GM21367 (cell line): ENCODE data around the gene ABI3.

ENCODE experiments used
- ATAC-seq: cut with Tn5 transposase; IDR thresholded peaks from one replicate; pipeline ENCODE4 v1.9.1; 2021; ENCODE audit not compliant: unreplicated experiment

Gene ABI3

DNA sequence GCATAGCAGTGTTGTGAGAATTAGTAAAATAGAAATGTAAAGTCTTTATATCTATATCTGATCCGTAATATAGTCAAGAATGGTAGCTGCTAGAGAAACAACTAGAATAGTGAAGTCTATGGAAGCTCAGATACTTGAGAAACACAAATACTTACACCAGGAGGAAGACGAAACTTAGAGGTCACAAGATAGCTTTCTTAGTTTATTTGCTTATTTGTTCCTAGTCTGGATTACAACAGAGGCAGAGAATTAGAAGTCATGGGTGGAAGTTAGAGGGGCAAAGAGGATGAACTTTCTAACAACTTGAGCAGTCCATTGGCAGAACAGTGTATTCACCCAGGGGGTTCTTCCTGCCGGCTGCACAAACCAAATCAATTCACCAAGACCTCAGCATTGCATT, 14.0 kb upstream of the ABI3 start:
- ATAC-seq, result no peak

DNA sequence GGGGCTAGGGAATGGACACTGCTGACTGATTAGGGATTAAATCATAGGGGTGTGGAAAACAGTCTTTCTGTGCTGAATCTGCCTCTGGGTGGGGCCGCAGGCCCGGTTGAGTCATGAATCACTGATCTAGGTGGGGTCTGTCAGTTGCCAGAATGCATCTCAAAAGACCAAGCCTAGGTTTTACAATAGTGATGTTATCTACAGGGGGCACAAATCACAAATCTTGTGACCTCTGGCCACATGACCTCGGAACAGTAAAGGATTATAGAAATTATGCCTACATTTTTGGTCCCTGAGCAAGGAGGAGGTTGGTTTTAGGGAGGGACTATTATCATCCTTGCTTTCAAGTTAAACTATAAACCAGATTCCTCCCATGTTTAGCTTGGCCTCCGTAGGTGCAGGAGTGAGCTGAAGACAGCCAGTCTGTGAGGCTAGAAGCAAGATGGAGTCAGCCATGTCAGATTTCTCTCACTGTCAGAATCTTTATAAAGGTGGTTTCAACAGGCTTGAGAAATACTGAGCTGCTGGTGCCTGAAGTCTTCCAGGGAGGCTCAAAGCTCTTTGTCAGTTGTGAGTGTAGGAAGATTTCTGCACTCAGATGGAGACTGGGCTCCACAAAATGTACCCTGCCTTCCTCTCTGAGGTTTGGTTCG, 13.0 kb upstream of the ABI3 start:
- ATAC-seq, result no peak

DNA sequence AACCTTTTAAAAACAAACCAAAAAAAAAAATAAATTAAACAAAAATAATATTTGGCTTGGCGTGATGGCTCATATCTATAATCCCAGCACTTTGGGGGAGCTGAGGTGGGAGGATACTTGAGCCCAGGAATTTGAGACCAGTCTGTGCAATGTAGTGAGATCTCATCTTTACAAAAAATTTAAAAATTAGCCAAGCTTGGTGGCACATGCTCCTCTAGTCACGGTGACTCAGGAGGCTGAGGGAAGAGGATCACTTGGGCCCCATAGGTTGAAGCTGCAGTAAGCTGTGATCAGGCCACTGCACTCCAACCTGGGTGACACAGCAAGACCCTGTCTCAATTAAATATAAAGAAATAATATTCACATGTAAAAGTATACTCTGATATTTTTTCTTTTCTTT, 12.3 kb upstream of the ABI3 start:
- ATAC-seq, result no peak

DNA sequence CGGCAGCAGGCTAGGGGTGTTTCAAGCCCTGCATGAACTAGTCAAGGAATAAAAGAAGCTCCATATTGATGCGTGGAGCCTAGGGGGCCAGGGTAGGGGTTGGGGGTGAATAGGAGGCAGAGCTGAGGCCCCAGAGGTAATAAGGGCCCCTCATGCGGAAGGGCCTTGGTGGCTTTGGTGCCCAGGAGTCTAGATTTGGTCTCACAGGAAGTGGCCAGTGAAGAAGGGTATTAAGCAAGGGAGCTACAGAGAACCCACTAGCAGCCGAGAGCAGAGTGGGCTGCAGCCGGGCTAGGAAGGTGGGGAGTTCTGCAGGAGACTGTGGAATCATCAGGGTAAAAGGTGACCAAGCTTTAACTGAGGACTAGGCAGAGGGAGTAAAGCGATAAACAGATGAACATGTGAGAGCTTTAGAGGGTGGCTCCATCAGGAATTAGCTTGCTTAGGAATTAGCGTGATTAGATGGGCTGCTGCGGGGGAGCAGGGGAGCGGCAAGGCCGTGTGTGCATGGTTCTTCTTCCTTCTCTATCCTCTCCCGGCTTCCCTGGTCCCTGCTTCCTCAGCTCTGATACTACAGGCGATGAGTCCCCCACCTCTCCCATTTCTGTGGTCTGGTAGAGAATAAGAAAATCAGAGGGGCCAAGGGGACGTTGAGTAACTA, 10.0 kb upstream of the ABI3 start:
- no peak for ATAC-seq

DNA sequence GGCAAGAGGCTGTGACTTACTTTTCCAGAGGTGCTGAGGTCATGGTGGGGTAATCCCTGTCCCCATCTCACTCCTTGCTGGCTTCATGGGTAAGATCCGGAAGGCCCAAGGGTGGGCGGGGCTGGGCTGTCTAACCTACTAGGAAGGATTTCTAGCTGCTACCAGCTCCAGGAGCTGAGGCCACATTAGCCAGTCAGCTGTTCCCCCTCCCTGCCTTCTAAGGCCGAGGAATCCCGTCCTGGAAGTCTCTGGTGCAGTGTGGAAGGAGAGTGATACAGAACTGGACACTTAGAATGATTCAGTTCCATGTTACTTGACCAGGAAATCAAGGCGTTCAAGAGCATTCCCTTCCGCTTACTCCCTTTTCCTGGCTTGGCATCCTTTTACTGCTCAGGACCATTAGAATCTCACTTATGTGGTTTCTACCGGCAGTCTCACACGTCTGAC, 9.0 kb upstream of the ABI3 start:
- ATAC-seq, result no peak

DNA sequence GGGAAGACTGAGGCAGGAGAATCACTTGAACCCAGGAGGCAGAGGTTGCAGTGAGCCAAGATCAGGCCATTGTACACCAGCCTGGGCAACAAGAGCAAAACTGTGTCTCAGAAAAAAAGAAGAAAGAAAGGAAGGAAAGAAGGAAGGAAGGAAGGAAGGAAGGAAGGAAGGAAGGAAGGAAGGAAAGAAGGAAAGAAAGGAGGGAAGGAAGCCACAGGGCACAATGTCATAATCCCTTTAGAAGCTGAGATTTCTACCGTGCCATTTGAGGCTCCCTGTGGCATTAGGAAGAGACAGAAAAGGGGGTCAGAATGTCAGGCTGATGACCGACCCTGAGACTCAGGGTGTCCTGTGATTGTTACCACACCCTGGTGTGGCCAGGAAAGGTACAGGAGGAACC, 6.7 kb upstream of the ABI3 start:
- no peak for ATAC-seq

DNA sequence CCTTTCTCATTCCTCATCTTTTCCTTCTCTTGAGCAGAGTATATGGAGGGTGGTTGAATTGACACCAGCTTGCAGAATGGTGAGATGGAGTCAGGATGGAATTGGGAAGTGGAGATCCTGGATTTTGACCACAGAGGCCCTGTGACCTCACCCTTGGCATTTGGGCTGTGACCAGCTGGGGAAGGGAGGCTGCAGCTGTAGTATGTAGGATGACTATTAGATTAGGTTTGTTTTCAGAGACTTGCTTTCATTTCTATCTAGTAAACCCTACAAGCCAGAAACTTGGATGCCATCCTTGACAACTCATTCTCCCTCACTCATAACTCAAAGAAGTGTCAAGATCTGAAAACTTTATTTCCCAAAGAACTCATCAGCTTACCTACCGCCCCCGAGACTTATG, 6.0 kb upstream of the ABI3 start:
- ATAC-seq, result no peak

DNA sequence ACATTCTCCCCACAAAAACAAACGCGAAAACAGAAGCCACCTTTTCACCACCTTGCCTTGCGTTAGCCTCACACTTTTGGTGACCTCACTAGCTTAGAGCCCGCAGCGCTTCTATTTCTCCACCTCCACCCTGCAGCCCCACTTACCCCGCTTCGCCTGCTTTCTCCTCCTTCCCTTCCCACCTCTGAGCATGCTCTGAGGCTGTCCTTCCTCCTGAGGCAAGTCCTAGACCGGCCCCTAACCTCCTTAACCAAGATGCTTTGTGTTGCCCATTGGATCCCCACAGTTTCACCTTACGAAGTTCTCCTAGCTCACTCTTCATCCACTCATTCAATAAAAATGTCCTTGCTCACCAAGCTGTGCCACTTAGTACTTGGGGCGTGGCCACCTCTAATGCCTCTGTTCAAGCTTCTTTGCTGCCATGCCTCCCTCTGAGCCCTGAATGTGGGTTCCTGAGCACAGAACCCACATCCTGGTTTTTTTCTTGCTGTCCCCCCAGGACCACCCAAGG, 1.4 kb upstream of the ABI3 start:
- no peak for ATAC-seq

DNA sequence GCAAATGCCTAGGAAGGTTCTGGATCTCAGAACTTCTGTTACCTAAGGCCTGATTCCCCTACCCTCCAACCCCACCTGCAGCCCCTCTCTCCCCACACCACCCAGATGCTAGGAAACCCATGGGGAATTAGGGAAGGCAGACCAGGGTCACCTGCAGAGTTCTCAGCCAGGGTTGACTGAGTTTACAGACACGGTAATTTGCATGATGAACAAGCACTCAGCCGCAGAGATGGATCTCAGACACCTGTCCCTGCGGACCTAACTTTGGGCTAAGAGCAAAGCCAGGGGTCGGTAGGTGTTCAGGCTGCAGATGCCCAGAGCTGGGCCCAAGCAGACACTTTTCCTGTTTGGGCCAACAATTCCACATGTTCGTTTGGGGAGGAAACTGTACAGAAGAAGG, 2.9 kb downstream of the ABI3 start:
- ATAC-seq, result no peak

DNA sequence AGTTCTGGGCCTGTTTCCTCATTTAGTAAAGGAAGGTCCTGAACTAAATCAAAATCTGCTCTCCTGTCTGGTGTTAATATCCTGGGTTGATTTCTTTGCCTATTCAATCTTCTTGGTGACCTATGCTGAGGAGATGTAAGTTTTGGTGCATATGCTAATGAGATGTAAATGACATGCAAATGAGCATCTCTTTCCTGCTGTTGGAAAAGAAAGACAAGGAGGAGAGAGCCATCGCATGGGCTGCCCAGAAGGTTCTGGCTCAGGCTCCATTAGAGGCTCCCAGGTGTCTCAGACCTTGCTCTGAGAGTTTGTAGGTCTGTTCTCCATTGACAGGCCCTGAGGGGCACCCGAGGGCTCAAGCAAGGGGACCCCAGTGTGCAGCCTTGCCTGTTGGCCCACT, 3.3 kb downstream of the ABI3 start:
- no peak for ATAC-seq

DNA sequence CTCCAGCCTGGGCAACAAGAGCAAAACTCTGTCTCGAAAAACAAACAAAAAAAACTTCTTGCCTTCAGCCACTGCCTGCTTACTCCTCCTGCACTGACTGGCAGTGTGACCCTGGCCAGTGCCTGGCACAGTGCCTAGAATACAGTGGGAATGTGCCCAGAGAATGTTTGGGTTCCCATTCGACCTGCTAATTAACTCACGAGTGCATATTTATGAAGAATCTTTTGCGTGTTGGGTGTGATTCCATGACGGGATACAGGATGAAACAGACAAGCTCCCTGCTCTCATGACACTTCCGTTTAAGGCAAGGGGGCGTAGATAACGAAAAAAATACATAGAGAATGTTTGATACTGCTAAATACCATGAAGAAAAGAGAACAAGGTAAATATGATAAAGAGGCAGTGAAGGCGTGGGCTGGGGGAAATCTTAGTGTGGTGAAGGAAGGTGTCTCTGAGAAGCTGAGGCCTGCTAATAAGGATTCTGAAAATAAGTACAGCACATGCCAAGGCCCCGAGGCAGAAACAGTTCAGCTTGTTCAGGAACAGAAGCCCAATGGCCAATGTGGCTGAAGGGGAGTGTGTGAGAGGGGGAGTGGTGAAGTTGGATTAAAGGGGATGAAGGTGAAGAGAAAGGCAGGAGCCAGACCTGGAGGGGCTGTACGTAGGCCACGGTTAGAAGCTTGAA, 4.3 kb downstream of the ABI3 start:
- no peak for ATAC-seq

DNA sequence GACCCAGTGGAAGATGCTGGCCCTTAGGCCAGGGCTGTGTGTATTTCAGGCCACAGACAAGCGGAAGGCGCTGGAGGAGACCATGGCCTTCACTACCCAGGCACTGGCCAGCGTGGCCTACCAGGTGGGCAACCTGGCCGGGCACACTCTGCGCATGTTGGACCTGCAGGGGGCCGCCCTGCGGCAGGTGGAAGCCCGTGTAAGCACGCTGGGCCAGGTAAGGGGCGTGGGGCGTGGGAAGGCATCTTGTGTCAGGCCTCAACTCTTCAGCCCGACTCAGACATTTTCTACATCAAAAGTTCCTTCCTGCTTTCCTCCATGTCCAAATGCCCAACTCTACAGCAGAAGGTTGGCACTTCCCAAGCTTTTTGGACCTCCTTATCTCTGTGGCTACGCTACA, 6.0 kb downstream of the ABI3 start:
- ATAC-seq, result no peak

DNA sequence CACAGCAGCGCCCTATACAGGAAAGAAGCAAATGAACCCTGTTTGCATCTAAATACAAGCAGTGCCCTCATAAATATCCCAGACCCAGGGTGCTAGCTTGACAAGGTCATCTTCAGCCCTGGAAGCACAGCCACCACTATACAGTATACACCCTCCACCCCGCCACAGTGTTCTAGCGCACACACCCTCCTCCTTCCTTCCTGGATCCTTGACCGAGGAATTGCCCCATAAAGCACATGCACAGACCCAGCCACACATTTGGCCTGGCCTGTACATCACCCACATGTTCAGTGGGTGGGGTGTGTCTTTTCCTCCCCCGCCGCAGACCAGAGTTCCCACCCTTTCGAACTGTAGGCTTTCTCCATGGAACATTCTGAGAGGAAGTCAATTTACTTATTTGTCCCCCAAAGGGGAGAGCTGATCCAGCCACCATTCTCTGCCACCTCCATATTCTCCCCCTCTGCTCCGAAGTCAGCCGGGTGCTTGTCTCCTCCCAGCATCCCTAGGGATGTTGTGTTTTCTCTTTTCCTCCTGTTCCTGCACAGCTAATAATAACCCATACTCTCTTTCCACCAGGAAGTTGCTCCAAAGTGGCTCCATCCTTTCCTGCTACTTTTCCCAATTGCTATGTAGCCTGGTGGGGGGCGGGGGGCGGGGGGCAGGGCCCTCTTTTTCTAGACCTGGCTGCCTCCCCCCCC, 6.6 kb downstream of the ABI3 start:
- no peak for ATAC-seq

DNA sequence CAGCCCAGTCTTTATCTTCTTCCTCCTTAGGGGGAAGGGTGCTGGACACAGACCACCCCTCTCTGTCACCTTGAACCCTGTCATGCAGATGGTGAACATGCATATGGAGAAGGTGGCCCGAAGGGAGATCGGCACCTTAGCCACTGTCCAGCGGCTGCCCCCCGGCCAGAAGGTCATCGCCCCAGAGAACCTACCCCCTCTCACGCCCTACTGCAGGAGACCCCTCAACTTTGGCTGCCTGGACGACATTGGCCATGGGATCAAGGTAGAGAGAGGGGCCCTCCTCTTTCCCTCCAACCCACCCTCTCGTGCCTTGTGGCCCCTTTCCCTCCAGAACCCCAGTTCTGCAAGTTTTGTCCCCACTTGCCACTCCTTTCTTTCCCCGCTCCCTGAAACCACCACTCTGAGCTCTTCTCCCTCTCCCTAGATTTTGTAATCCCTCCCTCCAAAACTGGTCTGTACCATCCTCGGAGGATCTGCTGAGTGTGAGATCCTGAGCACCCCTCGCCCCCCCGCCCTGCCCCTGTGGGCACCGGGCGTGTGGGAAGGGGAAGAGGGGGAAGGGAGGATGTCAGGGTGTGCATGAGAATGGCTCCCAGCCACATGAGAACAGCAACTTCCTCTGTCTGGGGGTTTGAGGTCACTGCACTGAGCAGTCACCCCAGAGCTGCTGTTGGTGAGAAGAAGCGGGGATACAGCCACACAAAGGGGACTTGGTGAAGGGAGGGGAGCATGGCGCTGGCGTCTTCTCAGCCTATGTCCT, 7.3 kb downstream of the ABI3 start:
- ATAC-seq, result peak; percentile 42

DNA sequence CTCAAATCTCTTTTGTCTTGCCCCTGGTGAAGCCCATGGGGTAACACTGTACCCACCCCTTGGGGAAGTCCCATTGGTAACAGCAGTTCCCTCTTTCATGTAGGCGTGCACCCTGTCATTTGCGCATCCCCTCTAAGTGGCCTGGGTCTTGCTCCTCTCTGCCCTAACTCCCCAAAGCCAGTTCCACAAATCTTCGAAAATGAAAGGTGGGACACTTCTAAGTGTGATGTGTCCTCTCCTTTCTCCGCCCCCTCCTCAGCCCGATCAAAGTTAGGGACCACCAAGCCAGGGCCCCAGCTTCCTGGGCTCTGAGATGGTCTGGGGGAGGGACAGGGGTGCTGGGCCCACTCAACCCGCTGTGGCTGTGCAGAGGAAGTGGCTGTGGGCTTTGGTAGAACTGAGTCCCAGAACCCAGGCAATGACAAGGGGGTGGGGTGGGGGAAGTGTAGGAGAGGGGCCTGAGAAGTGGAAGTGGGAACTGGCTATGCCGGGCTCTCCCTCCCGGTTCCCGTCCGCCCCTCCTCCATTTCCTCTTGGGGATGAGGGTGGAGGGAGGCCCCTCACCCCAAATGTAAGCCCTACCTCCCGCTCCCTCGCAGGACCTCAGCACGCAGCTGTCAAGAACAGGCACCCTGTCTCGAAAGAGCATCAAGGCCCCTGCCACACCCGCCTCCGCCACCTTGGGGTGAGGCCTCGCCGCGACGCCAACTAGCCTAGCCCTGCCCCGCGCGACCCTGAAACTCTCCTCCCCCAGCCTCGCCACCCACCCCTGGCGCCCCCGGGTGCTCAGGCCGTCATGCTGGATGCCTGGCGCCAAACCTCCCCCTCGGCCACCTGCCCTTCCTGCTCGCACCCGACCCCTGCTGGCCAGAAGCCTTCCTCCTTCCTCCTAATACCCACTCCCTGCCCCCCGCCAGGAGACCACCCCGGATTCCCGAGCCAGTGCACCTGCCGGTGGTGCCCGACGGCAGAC, 8.7 kb downstream of the ABI3 start:
- ATAC-seq, result no peak

DNA sequence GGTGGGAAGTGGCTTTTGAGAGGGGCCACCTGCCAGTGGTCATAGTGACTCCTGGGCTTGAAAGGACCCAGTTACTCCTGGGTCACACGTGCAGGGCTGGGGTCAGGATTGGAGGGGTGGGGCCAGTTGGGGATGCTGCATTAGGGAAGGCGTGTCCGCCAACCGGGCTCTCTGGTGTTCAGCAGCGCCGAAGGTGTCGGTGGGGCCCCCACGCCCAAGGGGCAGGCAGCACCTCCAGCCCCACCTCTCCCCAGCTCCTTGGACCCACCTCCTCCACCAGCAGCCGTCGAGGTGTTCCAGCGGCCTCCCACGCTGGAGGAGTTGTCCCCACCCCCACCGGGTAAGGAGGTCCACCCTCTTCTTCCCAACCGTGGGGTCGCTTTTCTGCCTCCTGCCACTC, 9.5 kb downstream of the ABI3 start:
- no peak for ATAC-seq

DNA sequence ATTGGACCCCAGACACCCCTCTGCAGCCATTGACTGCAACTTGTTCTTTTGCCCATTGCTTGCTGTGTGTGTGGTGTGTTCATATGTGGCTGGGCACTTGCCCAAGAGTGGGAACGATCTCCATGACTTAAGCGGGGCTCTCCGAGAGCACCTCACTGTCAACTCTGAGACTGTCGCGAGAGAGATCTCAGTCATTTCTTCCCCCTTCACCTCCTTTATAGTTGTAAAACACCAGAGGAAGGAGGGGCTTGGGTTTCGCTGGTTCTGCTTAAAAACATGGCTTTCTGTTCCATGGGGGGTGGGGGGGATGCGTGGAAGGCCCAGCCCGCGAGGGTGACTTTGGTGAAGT, 12.6 kb downstream of the ABI3 start:
- no peak for ATAC-seq

DNA sequence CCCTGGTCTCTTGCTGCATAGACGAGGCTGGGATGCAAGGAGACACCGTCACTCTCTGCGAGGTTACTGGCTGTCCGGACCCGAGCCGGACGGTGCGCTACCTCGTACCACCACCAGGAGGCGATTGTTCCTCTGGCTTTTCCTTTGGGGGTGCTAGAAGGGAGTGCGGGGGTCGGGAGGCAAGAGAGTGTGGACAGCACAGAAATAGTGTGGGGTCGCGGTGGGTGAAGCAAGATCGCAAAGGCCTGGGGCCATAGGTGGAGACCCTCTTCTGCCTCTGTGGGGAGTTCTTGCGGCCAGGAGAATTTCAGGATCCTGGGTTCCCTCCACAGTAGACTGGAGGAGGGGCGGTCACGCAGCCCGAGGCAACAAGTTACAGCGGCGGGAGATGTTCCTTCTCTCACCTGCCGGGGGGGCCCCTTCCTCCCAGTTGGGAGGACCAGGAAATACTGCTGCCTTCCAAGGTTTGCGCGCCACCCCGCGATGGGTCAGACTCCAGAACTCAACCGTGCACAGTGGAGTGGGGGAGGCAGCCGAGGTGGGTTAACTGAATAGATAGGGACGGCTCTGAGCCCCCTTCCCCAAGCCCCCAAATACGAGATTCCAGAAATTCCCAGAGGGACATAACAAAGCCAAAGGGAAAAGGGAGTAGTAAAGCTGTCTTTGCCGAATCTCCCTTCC, 13.2 kb downstream of the ABI3 start:
- ATAC-seq, result no peak
